Tibial nerve (tissue), 4 donors: ENCODE data around the gene FOLR3.

Source experiments
- CTCF ChIP-seq, 5 experiments: fragments of 200-600 bp in 3 of 5; fragments of 450-650 bp in 2 of 5; sonication (generic) in 3 of 5; IDR thresholded peaks; one replicate each; pipeline ENCODE4 v1.5.1; 2016 to 2019; ENCODE audit warnings: antibody characterized with exemption in 5 of 5, mild to moderate bottlenecking in 3 of 5, moderate library complexity in 2 of 5
- EP300 ChIP-seq, 2 donors: sonication (generic); formaldehyde crosslinking; IDR thresholded peaks; one replicate each; pipeline ENCODE4 v1.6.1; 2017; ENCODE audit warnings: antibody characterized with exemption in 2 of 2, mild to moderate bottlenecking in 1 of 2
- POLR2A ChIP-seq, 2 donors: fragments of 450-650 bp; IDR thresholded peaks; one replicate each; pipeline ENCODE4 v1.6.1; 2017; ENCODE audit warnings: antibody characterized with exemption in 2 of 2, mild to moderate bottlenecking in 2 of 2, moderate library complexity in 2 of 2

GRCh38 chr11:72154816-72155215 is 19.3 kb downstream of the FOLR3 start:
- TF ChIP-seq CTCF (IDR thresholded peaks at IDR 0.05) (no peak), POLR2A (IDR thresholded peaks at IDR 0.05) (no peak), EP300 (IDR thresholded peaks at IDR 0.05) (no peak)
